Ishikawa (cell line): Measurements from ENCODE around the gene AHSG.

ENCODE experiments used
- EGR1 ChIP-seq: IDR thresholded peaks from 2 replicates; pipeline ENCODE4 v1.6.1; 2012
- FOXM1 ChIP-seq: IDR thresholded peaks from 2 replicates; pipeline ENCODE4 v1.6.1; 2012; ENCODE audit warnings: low read depth, borderline replicate concordance
- TAF1 ChIP-seq: IDR thresholded peaks from 2 replicates; pipeline ENCODE4 v1.6.1; 2012; ENCODE audit warnings: low read depth, mild to moderate bottlenecking
- YY1 ChIP-seq: IDR thresholded peaks from 2 replicates; pipeline ENCODE4 v1.6.1; 2012; ENCODE audit warnings: low read depth
- TF ChIP-seq, protein P1 (sequence below): IDR thresholded peaks from 2 replicates; pipeline ENCODE4 v1.6.1; 2012; ENCODE audit warnings: low read depth, mild to moderate bottlenecking

DNA sequence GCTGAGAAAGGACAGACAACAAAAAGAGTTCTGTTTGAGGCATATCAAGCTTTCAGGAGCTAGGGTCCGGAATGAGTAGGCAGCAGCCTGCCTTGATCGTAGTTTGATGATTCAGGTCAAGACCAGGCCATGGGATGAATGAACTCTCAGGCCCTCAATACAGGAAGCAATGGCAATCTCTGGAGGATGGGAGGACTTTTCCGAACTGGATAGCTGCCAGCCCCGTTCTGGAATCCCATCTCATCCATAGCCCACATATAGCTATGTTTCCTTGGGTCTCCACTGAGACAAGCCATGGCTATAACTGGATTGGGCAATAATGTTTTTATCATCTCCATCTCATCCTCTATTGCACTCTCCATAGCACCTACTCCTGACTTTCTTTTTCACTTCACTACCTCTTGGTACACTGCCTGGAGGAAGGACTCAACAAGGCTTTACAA is 12.8 kb downstream of the AHSG start:
- TF ChIP-seq YY1 = no peak
- TF ChIP-seq FOXM1 = no peak
- TF ChIP-seq, protein P1, sequence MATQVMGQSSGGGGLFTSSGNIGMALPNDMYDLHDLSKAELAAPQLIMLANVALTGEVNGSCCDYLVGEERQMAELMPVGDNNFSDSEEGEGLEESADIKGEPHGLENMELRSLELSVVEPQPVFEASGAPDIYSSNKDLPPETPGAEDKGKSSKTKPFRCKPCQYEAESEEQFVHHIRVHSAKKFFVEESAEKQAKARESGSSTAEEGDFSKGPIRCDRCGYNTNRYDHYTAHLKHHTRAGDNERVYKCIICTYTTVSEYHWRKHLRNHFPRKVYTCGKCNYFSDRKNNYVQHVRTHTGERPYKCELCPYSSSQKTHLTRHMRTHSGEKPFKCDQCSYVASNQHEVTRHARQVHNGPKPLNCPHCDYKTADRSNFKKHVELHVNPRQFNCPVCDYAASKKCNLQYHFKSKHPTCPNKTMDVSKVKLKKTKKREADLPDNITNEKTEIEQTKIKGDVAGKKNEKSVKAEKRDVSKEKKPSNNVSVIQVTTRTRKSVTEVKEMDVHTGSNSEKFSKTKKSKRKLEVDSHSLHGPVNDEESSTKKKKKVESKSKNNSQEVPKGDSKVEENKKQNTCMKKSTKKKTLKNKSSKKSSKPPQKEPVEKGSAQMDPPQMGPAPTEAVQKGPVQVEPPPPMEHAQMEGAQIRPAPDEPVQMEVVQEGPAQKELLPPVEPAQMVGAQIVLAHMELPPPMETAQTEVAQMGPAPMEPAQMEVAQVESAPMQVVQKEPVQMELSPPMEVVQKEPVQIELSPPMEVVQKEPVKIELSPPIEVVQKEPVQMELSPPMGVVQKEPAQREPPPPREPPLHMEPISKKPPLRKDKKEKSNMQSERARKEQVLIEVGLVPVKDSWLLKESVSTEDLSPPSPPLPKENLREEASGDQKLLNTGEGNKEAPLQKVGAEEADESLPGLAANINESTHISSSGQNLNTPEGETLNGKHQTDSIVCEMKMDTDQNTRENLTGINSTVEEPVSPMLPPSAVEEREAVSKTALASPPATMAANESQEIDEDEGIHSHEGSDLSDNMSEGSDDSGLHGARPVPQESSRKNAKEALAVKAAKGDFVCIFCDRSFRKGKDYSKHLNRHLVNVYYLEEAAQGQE = no peak
- no peak for TF ChIP-seq EGR1
- TF ChIP-seq TAF1 = no peak
